Spinal cord (tissue), 10 donors: ENCODE results near the gene MVB12B. TPM values are rescaled to one million over a fixed set of nuclear protein-coding genes. Genes with fewer than 3 reads are reported as not detected.
A peak's percentile ranks its signal among the peaks of the same experiment; 100 is the strongest.

Experiments used
- DNase-seq, 6 donors: peaks; one replicate each; pipeline versions ENCODE4 v3.0.0 to v3.0.0-alpha.2; 2013 to 2015; ENCODE audit warnings: low spot score in 6 of 6, low read depth in 4 of 6
- H3K27ac ChIP-seq: one replicate; pipeline ENCODE4 v1.5.1; 2013; ENCODE audit warnings: low read depth, low read length, control low read depth
- H3K27me3 ChIP-seq: one replicate; pipeline ENCODE4 v1.6.1; 2013; ENCODE audit warnings: low read length; ENCODE audit not compliant: control insufficient read depth, insufficient read depth
- H3K36me3 ChIP-seq: one replicate; pipeline ENCODE4 v1.6.1; 2013; ENCODE audit warnings: low read length; ENCODE audit not compliant: control insufficient read depth, insufficient read depth
- H3K4me1 ChIP-seq: one replicate; pipeline ENCODE4 v1.6.1; 2013; ENCODE audit warnings: low read length; ENCODE audit not compliant: control insufficient read depth, insufficient read depth
- H3K4me3 ChIP-seq: one replicate; pipeline ENCODE4 v1.5.1; 2013; ENCODE audit warnings: low read depth, low read length, control low read depth
- H3K9me3 ChIP-seq: one replicate; pipeline ENCODE4 v1.6.1; 2013; ENCODE audit warnings: low read length; ENCODE audit not compliant: control insufficient read depth, insufficient read depth
- WGBS: methylation state at CpG from one replicate; pipeline ENCODE4 v1.1.5; 2013; ENCODE audit warnings: missing lambda C conversion rate; ENCODE audit not compliant: insufficient coverage; 5-methylcytosine and 5-hydroxymethylcytosine counted together
- polyA plus RNA-seq, 2 donors: library from polyadenylated mRNA; unstranded; fragments of 120-200 nt; gene quantifications; one replicate each; pipeline ENCODE4 v1.2.1, GENCODE V29; 2013; ENCODE audit not compliant: insufficient read length in 2 of 2
- total RNA-seq, 2 donors: library from RNA; depleted of rRNA in 1 of 2; stranded (reverse); fragments of 120-200 nt in 1 of 2; fragments of >200 nt in 1 of 2; gene quantifications; one replicate each; pipeline versions ENCODE4 v1.2.3 to v1.2.4, GENCODE V29; 2013 to 2014
- donor health status: healthy.

Gene MVB12B
- total and polyA plus RNA-seq, 4 donors: 28.9 to 84.2 (median 55.6) TPM

GRCh38 chr9:126301985-126302603, 24.5 kb upstream of the MVB12B start:
- DNase-seq: peak in 2 of 6 donors; percentile 70 to 86
- Histone ChIP-seq H3K9me3 (no peaks in the 10 kb centered on the region), H3K4me1 (peaks cover 20% of the 10 kb centered on the region), H3K36me3 (no peaks in the 10 kb centered on the region), H3K27ac (no peak overlapping the region), H3K4me3 (no peak overlapping the region), H3K27me3 (no peaks in the 10 kb centered on the region)
- 0% methylated on average over 1 of the region's 4 CpGs for WGBS

DNA sequence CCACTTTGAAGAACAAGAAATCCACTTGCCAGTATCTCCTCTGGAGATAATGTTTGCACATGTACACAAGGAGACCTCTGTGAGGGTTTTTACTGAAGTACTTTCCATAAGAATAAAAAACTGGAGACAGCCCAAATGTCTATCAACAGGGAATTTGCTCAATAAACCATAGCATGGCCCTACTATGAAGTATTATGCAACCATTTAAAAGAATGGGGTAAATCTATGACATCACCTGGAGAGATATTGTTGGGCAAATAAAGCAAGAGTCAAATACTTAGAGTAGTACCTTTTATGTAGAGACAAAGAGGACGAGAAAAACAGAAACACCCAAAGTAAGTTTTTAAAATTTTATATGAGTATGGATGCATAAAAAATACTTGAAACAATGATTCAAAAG, 23.9 kb upstream of the MVB12B start:
- no peak for DNase-seq
- WGBS: no CpG with 5 or more reads among the region's 1 CpG
- H3K27ac ChIP-seq: no peak overlapping the region

DNA sequence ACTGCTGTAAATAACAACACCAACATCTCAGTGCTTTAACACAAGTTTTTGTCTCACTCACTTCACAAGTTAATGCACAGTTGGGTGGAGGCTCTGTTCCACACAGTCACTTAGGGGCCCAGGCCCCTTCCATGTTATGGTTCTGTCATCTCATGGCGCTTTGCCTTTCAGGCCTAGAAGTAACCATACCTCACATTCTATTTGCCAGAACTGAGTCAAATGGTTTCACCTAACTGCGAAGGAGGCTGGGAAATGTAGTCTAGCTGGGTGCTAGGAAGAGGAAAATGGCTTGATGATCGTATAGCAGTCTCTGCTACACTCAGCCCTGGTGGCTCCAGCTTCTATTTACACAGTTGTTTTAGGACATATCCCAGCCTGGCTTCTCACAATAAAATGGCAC, 23.1 kb upstream of the MVB12B start:
- H3K27ac ChIP-seq: no peak overlapping the region
- 57% methylated on average over 1 of the region's 3 CpGs for WGBS
- peaks cover 19% of the 10 kb centered on the region for H3K4me1 ChIP-seq
- H3K9me3 ChIP-seq: no peaks in the 10 kb centered on the region
- H3K27me3 ChIP-seq: no peaks in the 10 kb centered on the region
- no peaks in the 10 kb centered on the region for H3K36me3 ChIP-seq
- no peak overlapping the region for H3K4me3 ChIP-seq
- peak in 1 of 6 donors; percentile 73 for DNase-seq

More for the DNA sequence above, 23.9 kb upstream of the MVB12B start:
- H3K9me3 ChIP-seq: no peaks in the 10 kb centered on the region
- H3K27me3 ChIP-seq: no peaks in the 10 kb centered on the region
- H3K4me3 ChIP-seq: no peak overlapping the region
- H3K4me1 ChIP-seq: peaks cover 21% of the 10 kb centered on the region
- H3K36me3 ChIP-seq: no peaks in the 10 kb centered on the region

DNA sequence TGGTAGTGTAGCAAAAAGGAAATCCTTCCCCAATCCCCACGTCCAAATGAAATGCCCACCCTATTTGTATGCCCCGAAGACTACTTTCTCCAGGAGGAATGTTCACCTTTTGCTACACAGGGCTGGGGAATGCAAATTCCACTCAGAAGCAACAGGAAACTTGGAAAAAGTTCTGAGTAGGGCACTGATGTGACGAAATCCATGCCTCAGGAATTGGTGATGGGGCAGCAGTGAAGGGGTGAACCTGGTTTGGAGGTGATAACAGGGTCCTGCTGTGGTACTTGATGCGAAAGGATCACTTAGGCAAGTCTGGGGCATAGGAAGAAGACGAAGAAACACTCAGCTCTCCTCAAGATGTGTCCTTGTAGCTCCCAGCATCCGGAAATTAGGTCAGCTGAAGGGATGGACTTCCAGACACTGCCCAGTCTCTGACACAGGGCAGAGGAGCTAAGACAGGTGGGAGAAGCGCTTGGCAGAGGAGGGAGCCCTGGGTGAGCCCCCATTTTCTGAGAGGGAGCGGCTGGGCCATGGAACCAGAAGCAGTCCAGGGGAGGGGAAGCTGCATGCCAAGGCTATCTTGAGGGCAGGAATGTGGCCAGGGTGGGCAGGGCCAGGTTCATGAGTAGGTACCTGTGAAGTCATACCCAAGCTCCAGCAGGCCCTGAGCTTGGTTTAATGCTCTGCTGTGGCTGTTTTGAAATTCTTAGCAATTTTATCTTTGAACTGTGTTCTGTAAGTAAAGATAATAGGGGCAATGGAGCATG, 22.2 kb upstream of the MVB12B start:
- no peak for DNase-seq
- H3K4me3 ChIP-seq: no peak overlapping the region
- no peak overlapping the region for H3K27ac ChIP-seq
- H3K36me3 ChIP-seq: no peaks in the 10 kb centered on the region
- WGBS: 98% methylated on average over 7 of the region's 8 CpGs
- H3K27me3 ChIP-seq: no peaks in the 10 kb centered on the region
- H3K9me3 ChIP-seq: no peaks in the 10 kb centered on the region
- H3K4me1 ChIP-seq: peaks cover 15% of the 10 kb centered on the region

GRCh38 chr9:126304971-126305320, 21.7 kb upstream of the MVB12B start:
- Histone ChIP-seq H3K9me3 (no peaks in the 10 kb centered on the region), H3K4me1 (peaks cover 15% of the 10 kb centered on the region), H3K4me3 (no peak overlapping the region), H3K27me3 (no peaks in the 10 kb centered on the region), H3K27ac (no peak overlapping the region), H3K36me3 (no peaks in the 10 kb centered on the region)
- DNase-seq: no peak
- WGBS: 73% methylated on average over 5 of the region's 7 CpGs

- Histone ChIP-seq H3K4me3 (no peak overlapping the region), H3K27ac (no peak overlapping the region), H3K27me3 (no peaks in the 10 kb centered on the region), H3K9me3 (no peaks in the 10 kb centered on the region), H3K36me3 (no peaks in the 10 kb centered on the region), H3K4me1 (peaks cover 15% of the 10 kb centered on the region)
- DNase-seq: no peak
- WGBS: 95% methylated on average over 5 of the region's 6 CpGs
These were observed 20.5 kb upstream of the MVB12B start for GRCh38 chr9:126306071-126306647.

GRCh38 chr9:126307322-126308061, 19.1 kb upstream of the MVB12B start:
- peaks cover 15% of the 10 kb centered on the region for H3K4me1 ChIP-seq
- WGBS: 52% methylated on average over 14 of the region's 15 CpGs
- H3K27ac ChIP-seq: peak overlapping the region; percentile 72
- H3K4me3 ChIP-seq: no peak overlapping the region
- H3K9me3 ChIP-seq: no peaks in the 10 kb centered on the region
- no peaks in the 10 kb centered on the region for H3K36me3 ChIP-seq
- H3K27me3 ChIP-seq: no peaks in the 10 kb centered on the region
- peak in 2 of 6 donors; percentile 61 to 75 for DNase-seq

DNA sequence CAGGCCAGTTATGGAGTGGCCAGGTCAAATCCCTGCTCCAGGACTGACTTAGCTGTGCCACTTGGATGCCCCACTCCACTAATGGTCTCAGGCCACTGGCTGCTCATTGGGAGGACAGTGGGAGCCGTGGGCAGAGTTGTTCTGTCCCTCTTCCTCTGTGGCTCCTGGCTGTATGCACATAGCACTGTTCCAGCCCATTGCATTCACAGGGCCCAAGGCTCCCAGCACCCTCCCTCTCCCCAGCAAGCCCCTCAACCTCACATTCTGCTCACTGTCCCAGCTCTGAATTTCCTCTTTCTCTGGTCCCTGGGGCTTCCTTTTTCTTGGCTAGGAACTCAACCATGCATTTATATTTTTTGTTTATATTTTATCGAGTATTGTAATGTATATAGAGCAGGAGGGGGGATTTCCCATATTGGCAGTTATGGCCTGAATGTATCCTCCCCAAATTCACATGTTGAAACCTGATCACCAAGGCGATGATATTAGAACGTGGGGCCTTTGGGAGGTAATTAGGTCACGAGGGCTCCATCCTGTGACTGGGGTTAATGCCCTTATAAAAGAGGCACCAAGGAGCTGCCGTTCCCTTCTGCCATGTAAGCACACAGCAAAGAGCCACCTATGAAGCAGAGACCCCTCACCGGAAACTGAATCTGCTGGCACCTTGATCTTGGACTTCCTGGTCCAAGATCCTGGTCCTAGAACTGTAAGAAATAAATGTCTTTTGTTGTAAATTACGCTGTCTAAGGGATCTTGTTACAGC, 17.0 kb upstream of the MVB12B start:
- no peak overlapping the region for H3K27ac ChIP-seq
- WGBS: 63% methylated on average over 2 of the region's 8 CpGs

More for the DNA sequence above, 17.0 kb upstream of the MVB12B start:
- DNase-seq: no peak
- no peaks in the 10 kb centered on the region for H3K27me3 ChIP-seq
- no peaks in the 10 kb centered on the region for H3K36me3 ChIP-seq
- no peak overlapping the region for H3K4me3 ChIP-seq
- H3K9me3 ChIP-seq: no peaks in the 10 kb centered on the region
- H3K4me1 ChIP-seq: peaks cover 15% of the 10 kb centered on the region
